Calu3 (cell line): ENCODE data around the gene GPR42. TPM values are rescaled to one million over a fixed set of nuclear protein-coding genes. Genes with fewer than 3 reads are reported as not detected.

Source experiments
- BruUV-seq: library from RNA; stranded (reverse); fragments of 400-500 nt; replicated peaks from 2 replicates; lab custom pipeline; 2021; lab: Mats Ljungman, UMichigan
- CTCF ChIA-PET: fragments of 300-600 bp; sonication (Branson Sonifier 250); formaldehyde crosslinking; loops from one replicate; lab custom pipeline; 2022; ENCODE audit warnings: antibody characterized with exemption; lab: Charles Lee
- DNase-seq: peaks from one replicate; pipeline ENCODE4 v3.0.0; 2022
- H3K27ac Mint-ChIP-seq: one replicate; pipeline ENCODE4 v1.8.0; 2022; ENCODE audit warnings: mixed read lengths; ENCODE audit not compliant: unreplicated experiment
- H3K27me3 Mint-ChIP-seq: one replicate; pipeline ENCODE4 v1.8.0; 2022; ENCODE audit warnings: mixed read lengths; ENCODE audit not compliant: unreplicated experiment
- H3K36me3 Mint-ChIP-seq: one replicate; pipeline ENCODE4 v1.8.0; 2022; ENCODE audit warnings: mild to moderate bottlenecking, moderate library complexity, mixed read lengths; ENCODE audit not compliant: insufficient read depth, unreplicated experiment
- H3K4me1 Mint-ChIP-seq: one replicate; pipeline ENCODE4 v1.8.0; 2022; ENCODE audit warnings: mild to moderate bottlenecking, low read depth, mixed read lengths; ENCODE audit not compliant: unreplicated experiment
- H3K4me3 Mint-ChIP-seq: one replicate; pipeline ENCODE4 v1.8.0; 2022; ENCODE audit warnings: mild to moderate bottlenecking, low read depth, moderate library complexity, mixed read lengths; ENCODE audit not compliant: unreplicated experiment
- H3K9me3 Mint-ChIP-seq: one replicate; pipeline ENCODE4 v1.8.0; 2022; ENCODE audit warnings: low read depth, mixed read lengths; ENCODE audit not compliant: unreplicated experiment
- CTCF ChIP-seq: fragments of 200-600 bp; IDR thresholded peaks from one replicate; pipeline ENCODE4 v1.8.0; 2022; ENCODE audit warnings: antibody characterized with exemption; ENCODE audit not compliant: unreplicated experiment
- intact Hi-C: fragments of 100-400 bp; cut with micrococcal nuclease; formaldehyde crosslinking; loops from one replicate; pipeline ENCODE4 v1.10.0; 2022; ENCODE audit not compliant: unreplicated experiment
- microRNA-seq: library from miRNA; unstranded; fragments of <30 nt; microRNA quantifications from one replicate; pipeline ENCODE4 v1.2.0, GENCODE V29; 2022
- total RNA-seq: library from RNA; stranded (reverse); gene quantifications from 2 replicates; pipeline ENCODE4 v1.2.3, GENCODE V29; 2022

GPR42 gene
- total RNA-seq, 1 experiment from 2014 or later = not detected

DNA sequence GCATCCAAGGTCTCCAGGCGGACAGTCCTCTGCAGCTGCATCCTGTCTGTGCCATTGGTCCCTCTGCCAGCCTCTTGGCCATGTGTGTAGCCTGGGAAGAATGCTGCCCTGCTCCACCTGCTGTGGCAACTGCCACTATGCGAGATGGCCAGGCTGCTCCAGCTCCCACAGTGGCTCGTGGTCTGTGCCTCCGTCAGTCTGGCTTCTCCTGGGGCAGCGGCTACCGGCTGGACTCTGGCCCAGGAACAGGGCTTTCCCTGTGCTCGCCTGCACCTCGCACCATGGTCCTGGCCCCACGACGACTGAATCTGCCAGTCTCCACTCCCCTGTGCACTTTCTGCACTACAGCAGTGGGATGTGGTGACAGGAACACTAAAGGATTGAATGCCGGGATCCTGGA lies 50.5 kb downstream of the GPR42 start:
- Mint-ChIP-seq H3K36me3 (no peaks in the 10 kb centered on the region), H3K27me3 (peaks cover 54% of the 10 kb centered on the region), H3K4me1 (peaks cover 9% of the 10 kb centered on the region), H3K27ac (no peak overlapping the region), H3K4me3 (no peak overlapping the region), H3K9me3 (no peaks in the 10 kb centered on the region)
- no peak for DNase-seq
- BruUV-seq = no TSS peak
- intact Hi-C loops = loop anchor here (2.0 kb wide), 1 partner anchor 47 kb away; no protein-coding TSS in a partner anchor
- CTCF ChIA-PET = interaction anchor here (0.5 to 1.4 kb wide), 2 partner anchors 25 to 47 kb away, joined by 3 to 24 read pairs; no protein-coding TSS in a partner anchor
- TF ChIP-seq CTCF = no peak

Small RNA genes within 50 kb of the gene (microRNA-seq; reads per million reads assigned to microRNA genes)
- gene MIR5196 = not detected

Other genes with a start within 250 kb of the GPR42 start
- gene LGI4, start 236.0 kb upstream of the GPR42 start, total RNA-seq = 0.42 and 0.68 TPM in 2 replicates
- gene FXYD1, start 232.2 kb upstream of the GPR42 start, total RNA-seq = 1.6 and 2.0 TPM in 2 replicates
- 0.90 and 1.3 TPM in 2 replicates for gene FXYD7, start 227.8 kb upstream of the GPR42 start, total RNA-seq
- 760 and 802 TPM in 2 replicates for gene FXYD5, start 216.3 kb upstream of the GPR42 start, total RNA-seq
- not detected in 2 replicates for gene FAM187B, start 142.3 kb upstream of the GPR42 start, total RNA-seq
- gene LSR, start 122.1 kb upstream of the GPR42 start, total RNA-seq = 494 and 609 TPM in 2 replicates
- gene USF2, start 102.1 kb upstream of the GPR42 start, total RNA-seq = 114 and 127 TPM in 2 replicates
- gene HAMP, start 88.5 kb upstream of the GPR42 start, total RNA-seq = 0.45 TPM in 1 of 2 replicates, not detected in the other
- gene MAG, start 78.9 kb upstream of the GPR42 start, total RNA-seq = not detected in 2 replicates
- gene CD22, start 41.9 kb upstream of the GPR42 start, total RNA-seq = 5.9 and 7.6 TPM in 2 replicates
- gene FFAR1, start 23.2 kb upstream of the GPR42 start, total RNA-seq = not detected in 2 replicates
- not detected in 2 replicates for gene FFAR3, start 12.6 kb upstream of the GPR42 start, total RNA-seq
- gene FFAR2, start 77.2 kb downstream of the GPR42 start, total RNA-seq = not detected in 2 replicates
- not detected in 2 replicates for gene KRTDAP, start 119.4 kb downstream of the GPR42 start, total RNA-seq
- 218 and 224 TPM in 2 replicates for gene DMKN, start 142.6 kb downstream of the GPR42 start, total RNA-seq
- gene SBSN, start 157.2 kb downstream of the GPR42 start, total RNA-seq = not detected in 2 replicates
- not detected in 2 replicates for gene GAPDHS, start 162.4 kb downstream of the GPR42 start, total RNA-seq
- gene TMEM147, start 174.6 kb downstream of the GPR42 start, total RNA-seq = 114 and 118 TPM in 2 replicates
- not detected in 2 replicates for gene ATP4A, start 192.6 kb downstream of the GPR42 start, total RNA-seq
- gene PMIS2, start 215.1 kb downstream of the GPR42 start, total RNA-seq = not detected in 2 replicates
- gene HAUS5, start 241.7 kb downstream of the GPR42 start, total RNA-seq = 35.3 and 38.0 TPM in 2 replicates